Stimulated activated memory B cell treated with anti-CD40 and anti-IgM and Interleukin-4, amounts not matched to agents 10 μg/mL and 1 μg/mL and 100 μg/mL, for 72 hours (primary cell): Measurements from ENCODE around the gene MMP21.
A peak's percentile ranks its signal among the peaks of the same experiment; 100 is the strongest.

Experiments used
- ATAC-seq: fragments of 150-1000 bp; cut with Tn5 transposase; 2 replicates; pipeline ENCODE4 v1.10.0; 2021
- H3K27ac Mint-ChIP-seq: one replicate; pipeline ENCODE4 v1.8.0; 2022; ENCODE audit warnings: mild to moderate bottlenecking, mixed read lengths
- H3K27me3 Mint-ChIP-seq: one replicate; pipeline ENCODE4 v1.8.0; 2022; ENCODE audit warnings: mixed read lengths
- H3K36me3 Mint-ChIP-seq: one replicate; pipeline ENCODE4 v1.8.0; 2022; ENCODE audit warnings: mixed read lengths
- H3K4me1 Mint-ChIP-seq: one replicate; pipeline ENCODE4 v1.8.0; 2022; ENCODE audit warnings: mixed read lengths
- H3K4me3 Mint-ChIP-seq: one replicate; pipeline ENCODE4 v1.8.0; 2022; ENCODE audit warnings: mild to moderate bottlenecking, moderate library complexity, mixed read lengths
- H3K9me3 Mint-ChIP-seq: one replicate; pipeline ENCODE4 v1.8.0; 2022; ENCODE audit warnings: mixed read lengths

The MMP21 gene

GRCh38 chr10:125779403-125780327 is 4.0 kb upstream of the MMP21 start:
- Mint-ChIP-seq H3K4me1 (peaks cover 6% of the 10 kb centered on the region), H3K9me3 (no peaks in the 10 kb centered on the region), H3K4me3 (no peak overlapping the region), H3K36me3 (peaks cover 11% of the 10 kb centered on the region), H3K27ac (no peak overlapping the region), H3K27me3 (no peaks in the 10 kb centered on the region)
- ATAC-seq = peak; percentile 5

- Mint-ChIP-seq H3K36me3 (peaks cover 11% of the 10 kb centered on the region), H3K4me1 (no peaks in the 10 kb centered on the region), H3K27me3 (no peaks in the 10 kb centered on the region), H3K9me3 (peaks cover 3% of the 10 kb centered on the region), H3K27ac (no peak overlapping the region), H3K4me3 (no peak overlapping the region)
- no peak for ATAC-seq
Measured at GRCh38 chr10:125778556-125778955, 2.9 kb upstream of the MMP21 start.

GRCh38 chr10:125777806-125778205 is 2.2 kb upstream of the MMP21 start:
- Mint-ChIP-seq H3K4me3 (no peak overlapping the region), H3K9me3 (peaks cover 3% of the 10 kb centered on the region), H3K4me1 (no peaks in the 10 kb centered on the region), H3K36me3 (peaks cover 7% of the 10 kb centered on the region), H3K27me3 (no peaks in the 10 kb centered on the region), H3K27ac (no peak overlapping the region)
- no peak for ATAC-seq

GRCh38 chr10:125774581-125775191 is 935 bp downstream of the MMP21 start:
- no peak overlapping the region for H3K27ac Mint-ChIP-seq
- H3K27me3 Mint-ChIP-seq = no peaks in the 10 kb centered on the region
- H3K9me3 Mint-ChIP-seq = peaks cover 3% of the 10 kb centered on the region
- no peaks in the 10 kb centered on the region for H3K4me1 Mint-ChIP-seq
- H3K36me3 Mint-ChIP-seq = no peaks in the 10 kb centered on the region
- H3K4me3 Mint-ChIP-seq = no peak overlapping the region
- ATAC-seq = peak; percentile 41

GRCh38 chr10:125773687-125774543 is 1.7 kb downstream of the MMP21 start:
- Mint-ChIP-seq H3K9me3 (peaks cover 3% of the 10 kb centered on the region), H3K4me3 (no peak overlapping the region), H3K4me1 (no peaks in the 10 kb centered on the region), H3K27ac (no peak overlapping the region), H3K36me3 (peaks cover 6% of the 10 kb centered on the region), H3K27me3 (no peaks in the 10 kb centered on the region)
- ATAC-seq = peak; percentile 37

- Mint-ChIP-seq H3K27me3 (no peaks in the 10 kb centered on the region), H3K9me3 (peaks cover 3% of the 10 kb centered on the region), H3K27ac (no peak overlapping the region), H3K36me3 (peaks cover 6% of the 10 kb centered on the region), H3K4me1 (no peaks in the 10 kb centered on the region), H3K4me3 (no peak overlapping the region)
- ATAC-seq = no peak
Measured at GRCh38 chr10:125772864-125773180, 2.8 kb downstream of the MMP21 start.

GRCh38 chr10:125772112-125772863 is 3.3 kb downstream of the MMP21 start:
- H3K36me3 Mint-ChIP-seq = peaks cover 6% of the 10 kb centered on the region
- no peaks in the 10 kb centered on the region for H3K4me1 Mint-ChIP-seq
- H3K27ac Mint-ChIP-seq = no peak overlapping the region
- no peaks in the 10 kb centered on the region for H3K27me3 Mint-ChIP-seq
- H3K9me3 Mint-ChIP-seq = peaks cover 3% of the 10 kb centered on the region
- H3K4me3 Mint-ChIP-seq = no peak overlapping the region
- no peak for ATAC-seq

- H3K9me3 Mint-ChIP-seq = peaks cover 3% of the 10 kb centered on the region
- no peaks in the 10 kb centered on the region for H3K4me1 Mint-ChIP-seq
- ATAC-seq = no peak
- H3K36me3 Mint-ChIP-seq = peaks cover 13% of the 10 kb centered on the region
- H3K27me3 Mint-ChIP-seq = no peaks in the 10 kb centered on the region
- no peak overlapping the region for H3K27ac Mint-ChIP-seq
- H3K4me3 Mint-ChIP-seq = no peak overlapping the region
Measured at GRCh38 chr10:125770844-125771243, 4.8 kb downstream of the MMP21 start.

GRCh38 chr10:125769175-125769574 is 6.4 kb downstream of the MMP21 start:
- Mint-ChIP-seq H3K27me3 (no peaks in the 10 kb centered on the region), H3K36me3 (peaks cover 30% of the 10 kb centered on the region), H3K4me1 (no peaks in the 10 kb centered on the region), H3K4me3 (no peak overlapping the region), H3K9me3 (peaks cover under 1% of the 10 kb centered on the region), H3K27ac (no peak overlapping the region)
- ATAC-seq = no peak

GRCh38 chr10:125768219-125768855 is 7.3 kb downstream of the MMP21 start:
- H3K4me1 Mint-ChIP-seq = no peaks in the 10 kb centered on the region
- ATAC-seq = no peak
- no peaks in the 10 kb centered on the region for H3K9me3 Mint-ChIP-seq
- no peak overlapping the region for H3K27ac Mint-ChIP-seq
- H3K4me3 Mint-ChIP-seq = no peak overlapping the region
- H3K27me3 Mint-ChIP-seq = no peaks in the 10 kb centered on the region
- peaks cover 39% of the 10 kb centered on the region for H3K36me3 Mint-ChIP-seq

- H3K27ac Mint-ChIP-seq = no peak overlapping the region
- H3K27me3 Mint-ChIP-seq = no peaks in the 10 kb centered on the region
- no peaks in the 10 kb centered on the region for H3K4me1 Mint-ChIP-seq
- peaks cover 50% of the 10 kb centered on the region for H3K36me3 Mint-ChIP-seq
- ATAC-seq = no peak
- H3K4me3 Mint-ChIP-seq = no peak overlapping the region
- H3K9me3 Mint-ChIP-seq = no peaks in the 10 kb centered on the region
Measured at GRCh38 chr10:125766511-125766910, 9.1 kb downstream of the MMP21 start.

- ATAC-seq = no peak
- H3K27ac Mint-ChIP-seq = no peak overlapping the region
- H3K27me3 Mint-ChIP-seq = no peaks in the 10 kb centered on the region
- H3K4me1 Mint-ChIP-seq = no peaks in the 10 kb centered on the region
- H3K4me3 Mint-ChIP-seq = no peak overlapping the region
- peaks cover 54% of the 10 kb centered on the region for H3K36me3 Mint-ChIP-seq
- H3K9me3 Mint-ChIP-seq = no peaks in the 10 kb centered on the region
Measured at GRCh38 chr10:125765835-125766234, 9.8 kb downstream of the MMP21 start.

- Mint-ChIP-seq H3K4me1 (no peaks in the 10 kb centered on the region), H3K36me3 (peaks cover 63% of the 10 kb centered on the region), H3K27ac (no peak overlapping the region), H3K27me3 (no peaks in the 10 kb centered on the region), H3K9me3 (no peaks in the 10 kb centered on the region), H3K4me3 (no peak overlapping the region)
- ATAC-seq = no peak
Measured at GRCh38 chr10:125762692-125763648, 12.7 kb downstream of the MMP21 start.
